ENCODE results near the gene SCAMP3. TPM values are rescaled to one million over a fixed set of nuclear protein-coding genes. Genes with fewer than 3 reads are reported as not detected.

Gene SCAMP3
- total and polyA plus RNA-seq, 10 of the 15 experiments (the other 5 are each of a cell fraction or from before 2014, with no cell fraction given): 17.2 to 133 (median 87.3) TPM

- TF ChIP-seq, protein P1, sequence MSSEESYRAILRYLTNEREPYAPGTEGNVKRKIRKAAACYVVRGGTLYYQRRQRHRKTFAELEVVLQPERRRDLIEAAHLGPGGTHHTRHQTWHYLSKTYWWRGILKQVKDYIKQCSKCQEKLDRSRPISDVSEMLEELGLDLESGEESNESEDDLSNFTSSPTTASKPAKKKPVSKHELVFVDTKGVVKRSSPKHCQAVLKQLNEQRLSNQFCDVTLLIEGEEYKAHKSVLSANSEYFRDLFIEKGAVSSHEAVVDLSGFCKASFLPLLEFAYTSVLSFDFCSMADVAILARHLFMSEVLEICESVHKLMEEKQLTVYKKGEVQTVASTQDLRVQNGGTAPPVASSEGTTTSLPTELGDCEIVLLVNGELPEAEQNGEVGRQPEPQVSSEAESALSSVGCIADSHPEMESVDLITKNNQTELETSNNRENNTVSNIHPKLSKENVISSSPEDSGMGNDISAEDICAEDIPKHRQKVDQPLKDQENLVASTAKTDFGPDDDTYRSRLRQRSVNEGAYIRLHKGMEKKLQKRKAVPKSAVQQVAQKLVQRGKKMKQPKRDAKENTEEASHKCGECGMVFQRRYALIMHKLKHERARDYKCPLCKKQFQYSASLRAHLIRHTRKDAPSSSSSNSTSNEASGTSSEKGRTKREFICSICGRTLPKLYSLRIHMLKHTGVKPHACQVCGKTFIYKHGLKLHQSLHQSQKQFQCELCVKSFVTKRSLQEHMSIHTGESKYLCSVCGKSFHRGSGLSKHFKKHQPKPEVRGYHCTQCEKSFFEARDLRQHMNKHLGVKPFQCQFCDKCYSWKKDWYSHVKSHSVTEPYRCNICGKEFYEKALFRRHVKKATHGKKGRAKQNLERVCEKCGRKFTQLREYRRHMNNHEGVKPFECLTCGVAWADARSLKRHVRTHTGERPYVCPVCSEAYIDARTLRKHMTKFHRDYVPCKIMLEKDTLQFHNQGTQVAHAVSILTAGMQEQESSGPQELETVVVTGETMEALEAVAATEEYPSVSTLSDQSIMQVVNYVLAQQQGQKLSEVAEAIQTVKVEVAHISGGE (CRISPR knock-in tag; IDR thresholded peaks at IDR 0.05): no peak
- no peak for TF ChIP-seq NFYA (IDR thresholded peaks at IDR 0.05; ENCODE audit: borderline replicate concordance, low read depth, low read length)
- TF ChIP-seq STAT3 (IDR thresholded peaks at IDR 0.05; ENCODE audit: low read depth, low read length): no peak
- TF ChIP-seq HDGF (IDR thresholded peaks at IDR 0.05): peak; percentile 96
- TF ChIP-seq NBN (IDR thresholded peaks at IDR 0.05): peak; percentile 72
- TF ChIP-seq NRF1 (conservative IDR thresholded peaks at IDR 0.05; ENCODE audit: low read depth, low read length): peak; percentile 76
- TF ChIP-seq FOXM1 (IDR thresholded peaks at IDR 0.05; ENCODE audit: low read depth, low read length): peak; percentile 53
- peak; percentile 82 for TF ChIP-seq BACH1 (IDR thresholded peaks at IDR 0.05; ENCODE audit: borderline replicate concordance)
- TF ChIP-seq, protein P2, sequence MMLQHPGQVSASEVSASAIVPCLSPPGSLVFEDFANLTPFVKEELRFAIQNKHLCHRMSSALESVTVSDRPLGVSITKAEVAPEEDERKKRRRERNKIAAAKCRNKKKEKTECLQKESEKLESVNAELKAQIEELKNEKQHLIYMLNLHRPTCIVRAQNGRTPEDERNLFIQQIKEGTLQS (IDR thresholded peaks at IDR 0.05; ENCODE audit: borderline replicate concordance, extremely low read depth, low read depth, low read length): peak; percentile 91
- TF ChIP-seq, protein P3, sequence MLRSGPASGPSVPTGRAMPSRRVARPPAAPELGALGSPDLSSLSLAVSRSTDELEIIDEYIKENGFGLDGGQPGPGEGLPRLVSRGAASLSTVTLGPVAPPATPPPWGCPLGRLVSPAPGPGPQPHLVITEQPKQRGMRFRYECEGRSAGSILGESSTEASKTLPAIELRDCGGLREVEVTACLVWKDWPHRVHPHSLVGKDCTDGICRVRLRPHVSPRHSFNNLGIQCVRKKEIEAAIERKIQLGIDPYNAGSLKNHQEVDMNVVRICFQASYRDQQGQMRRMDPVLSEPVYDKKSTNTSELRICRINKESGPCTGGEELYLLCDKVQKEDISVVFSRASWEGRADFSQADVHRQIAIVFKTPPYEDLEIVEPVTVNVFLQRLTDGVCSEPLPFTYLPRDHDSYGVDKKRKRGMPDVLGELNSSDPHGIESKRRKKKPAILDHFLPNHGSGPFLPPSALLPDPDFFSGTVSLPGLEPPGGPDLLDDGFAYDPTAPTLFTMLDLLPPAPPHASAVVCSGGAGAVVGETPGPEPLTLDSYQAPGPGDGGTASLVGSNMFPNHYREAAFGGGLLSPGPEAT (IDR thresholded peaks at IDR 0.05; ENCODE audit: low read depth): peak; percentile 71
These were observed at the start of gene SCAMP3 (continued) for GRCh38 chr1:155261852-155262673.

All from GM12878 (cell line).